Neural cell (in vitro differentiated cells): ENCODE measurements around the gene NCBP3. TPM values are rescaled to one million over a fixed set of nuclear protein-coding genes. Genes with fewer than 3 reads are reported as not detected.

ENCODE experiments used
- H2AFZ ChIP-seq: fragments of 200-600, 300-800 bp; sonication (generic), shearing (Covaris generic); 2 replicates; pipeline ENCODE4 v1.6.0; 2014; ENCODE audit warnings: low read depth, mild to moderate bottlenecking, antibody characterized with exemption, low read length, moderate library complexity
- H3F3A ChIP-seq: fragments of 200-600 bp; shearing (Covaris generic); 2 replicates; pipeline ENCODE4 v1.6.1; 2016; ENCODE audit warnings: mild to moderate bottlenecking, moderate library complexity, mixed read lengths, antibody characterized with exemption, low read length; ENCODE audit not compliant: insufficient read depth, poor library complexity, severe bottlenecking
- H3K27ac ChIP-seq: fragments of 200-600, 300-800 bp; sonication (generic), shearing (Covaris generic); 2 replicates; pipeline ENCODE4 v1.5.1; 2014; ENCODE audit warnings: mild to moderate bottlenecking, low read length, moderate library complexity
- H3K27me3 ChIP-seq: fragments of 300-800, 200-600 bp; sonication (generic), shearing (Covaris generic); 2 replicates; pipeline ENCODE4 v1.6.0; 2014; ENCODE audit warnings: mild to moderate bottlenecking, low read depth, low read length, moderate library complexity; ENCODE audit not compliant: insufficient read depth
- H3K36me3 ChIP-seq: fragments of 300-800, 200-600 bp; sonication (generic), shearing (Covaris generic); 2 replicates; pipeline ENCODE4 v1.5.1; 2014; ENCODE audit warnings: mild to moderate bottlenecking, antibody characterized with exemption, low read length, moderate library complexity; ENCODE audit not compliant: insufficient read depth
- H3K4me2 ChIP-seq: fragments of 300-800, 200-600 bp; sonication (generic), shearing (Covaris generic); 2 replicates; pipeline ENCODE4 v1.6.0; 2014; ENCODE audit warnings: mild to moderate bottlenecking, low read length
- H3K4me3 ChIP-seq: fragments of 300-800, 200-600 bp; sonication (generic), shearing (Covaris generic); 2 replicates; pipeline ENCODE4 v1.5.1; 2014; ENCODE audit warnings: mild to moderate bottlenecking, low read length, moderate library complexity
- H3K79me2 ChIP-seq: fragments of 200-600 bp; shearing (Covaris generic); replicated peaks from 2 replicates; pipeline ENCODE4 v1.6.0; 2014; ENCODE audit warnings: mild to moderate bottlenecking, low read length, moderate library complexity; ENCODE audit not compliant: insufficient read depth
- H3K9ac ChIP-seq: fragments of 300-800, 200-600 bp; sonication (generic), shearing (Covaris generic); 2 replicates; pipeline ENCODE4 v1.6.1; 2016; ENCODE audit warnings: mild to moderate bottlenecking, low read length, mixed read lengths
- H3K9me2 ChIP-seq: fragments of 200-600 bp; shearing (Covaris generic); 2 replicates; pipeline ENCODE4 v1.6.1; 2016; ENCODE audit warnings: mild to moderate bottlenecking, low read length, mixed read lengths; ENCODE audit not compliant: insufficient read depth
- H3K9me3 ChIP-seq: fragments of 200-600, 300-800 bp; sonication (generic), shearing (Covaris generic); 2 replicates; pipeline ENCODE4 v1.6.1; 2016; ENCODE audit warnings: mild to moderate bottlenecking, mixed run types, low read length, moderate library complexity, mixed read lengths
- H4K20me1 ChIP-seq: fragments of 200-600 bp; shearing (Covaris generic); 2 replicates; pipeline ENCODE4 v1.6.1; 2016; ENCODE audit warnings: mild to moderate bottlenecking, mixed run types; ENCODE audit not compliant: insufficient read depth
- EP300 ChIP-seq: fragments of 450-650 bp; conservative IDR thresholded peaks from 2 replicates; pipeline ENCODE4 v1.6.1; 2014; ENCODE audit warnings: antibody characterized with exemption, mild to moderate bottlenecking, moderate library complexity; ENCODE audit not compliant: poor library complexity, severe bottlenecking
- EZH2 ChIP-seq: fragments of 200-600, 300-800 bp; shearing (Covaris generic), sonication (generic); IDR thresholded peaks from 2 replicates; pipeline ENCODE4 v1.6.1; 2014; ENCODE audit warnings: antibody characterized with exemption, low read length, borderline replicate concordance, mild to moderate bottlenecking; ENCODE audit not compliant: insufficient read depth, poor library complexity, severe bottlenecking
- MXI1 ChIP-seq: fragments of 450-650 bp; conservative IDR thresholded peaks from 2 replicates; pipeline ENCODE4 v1.6.1; 2014; ENCODE audit warnings: antibody characterized with exemption, mild to moderate bottlenecking; ENCODE audit not compliant: poor library complexity, severe bottlenecking
- POLR2AphosphoS5 ChIP-seq: IDR thresholded peaks from 2 replicates; pipeline ENCODE4 v1.6.1; 2012
- RAD21 ChIP-seq: fragments of 450-650 bp; conservative IDR thresholded peaks from 2 replicates; pipeline ENCODE4 v1.6.1; 2014; ENCODE audit warnings: antibody characterized with exemption, mild to moderate bottlenecking, moderate library complexity
- SMC3 ChIP-seq: fragments of 450-650 bp; conservative IDR thresholded peaks from 2 replicates; pipeline ENCODE4 v1.6.1; 2014; ENCODE audit warnings: antibody characterized with exemption, mild to moderate bottlenecking, moderate library complexity; ENCODE audit not compliant: poor library complexity
- TAF1 ChIP-seq: IDR thresholded peaks from 2 replicates; pipeline ENCODE4 v1.6.1; 2012; ENCODE audit warnings: low read depth
- polyA plus RNA-seq: library from polyadenylated mRNA; depleted of rRNA; stranded (reverse); fragments of >200 nt; gene quantifications from 2 replicates; pipeline ENCODE4 v1.2.3, GENCODE V29; 2014
- TF ChIP-seq, protein P1 (sequence below): IDR thresholded peaks from 2 replicates; pipeline ENCODE4 v1.6.1; 2012; ENCODE audit warnings: borderline replicate concordance
- TF ChIP-seq, protein P2 (sequence below): fragments of 450-650 bp; IDR thresholded peaks from 2 replicates; pipeline ENCODE4 v1.5.1; 2014; ENCODE audit warnings: antibody characterized with exemption, mild to moderate bottlenecking, moderate library complexity; ENCODE audit not compliant: poor library complexity, severe bottlenecking

The NCBP3 gene
- polyA plus RNA-seq, 1 donor from 2014 or later: 132 TPM

DNA sequence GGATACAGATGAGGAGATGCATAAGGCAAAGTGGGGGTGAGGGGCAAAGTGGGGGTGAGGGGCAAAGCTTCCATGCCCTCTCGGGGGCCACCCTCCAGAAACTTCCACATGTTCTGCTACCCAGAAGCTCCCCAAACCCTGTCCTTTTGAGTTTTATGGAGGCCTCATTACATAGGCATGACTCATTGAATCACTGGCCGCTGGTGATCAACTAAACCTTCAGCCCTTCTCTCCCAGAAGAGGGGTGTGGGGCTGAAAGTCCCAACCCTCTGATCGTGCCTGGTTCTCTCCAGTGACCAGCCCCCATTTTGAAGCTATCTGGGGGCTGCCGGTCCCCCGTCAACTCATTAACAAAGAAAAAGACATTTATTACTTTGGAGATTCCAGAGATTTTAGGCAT, 72.5 kb downstream of the NCBP3 start:
- no peaks in the 10 kb centered on the region for H3K79me2 ChIP-seq
- H2AFZ ChIP-seq: no peak overlapping the region
- no peak overlapping the region for H3K4me2 ChIP-seq

DNA sequence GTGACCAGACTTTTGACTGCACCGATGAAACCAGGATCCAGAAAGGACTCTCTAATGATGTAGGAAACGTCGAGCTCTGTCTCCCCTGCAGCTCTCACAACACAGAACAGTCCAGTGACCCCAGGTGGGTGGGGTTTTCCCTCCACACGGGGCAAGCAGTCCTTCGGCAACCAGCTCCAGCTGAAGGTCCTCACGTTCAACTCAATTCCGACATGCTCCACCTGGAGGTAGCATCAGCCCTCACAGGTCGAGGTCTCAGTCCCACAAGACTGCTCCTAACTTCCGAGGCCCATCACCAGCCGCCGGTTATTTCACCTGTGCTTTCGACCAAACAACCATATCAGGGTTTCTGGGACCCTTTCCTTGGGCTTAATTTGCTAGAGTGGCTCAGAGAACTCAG, 73.3 kb downstream of the NCBP3 start:
- no peak overlapping the region for H3K9ac ChIP-seq
- H3K4me2 ChIP-seq: no peak overlapping the region
- no peaks in the 10 kb centered on the region for H3K9me3 ChIP-seq
- no peak overlapping the region for H3K4me3 ChIP-seq
- no peak overlapping the region for H3K27ac ChIP-seq
- H2AFZ ChIP-seq: no peak overlapping the region
- no peaks in the 10 kb centered on the region for H4K20me1 ChIP-seq
- H3K36me3 ChIP-seq: no peaks in the 10 kb centered on the region
- H3K79me2 ChIP-seq: no peaks in the 10 kb centered on the region
- H3F3A ChIP-seq: no peaks in the 10 kb centered on the region
- no peaks in the 10 kb centered on the region for H3K9me2 ChIP-seq
- no peaks in the 10 kb centered on the region for H3K27me3 ChIP-seq
- no peak for TF ChIP-seq POLR2AphosphoS5

More for the DNA sequence above, 72.5 kb downstream of the NCBP3 start:
- no peaks in the 10 kb centered on the region for H3K9me3 ChIP-seq
- no peaks in the 10 kb centered on the region for H3K36me3 ChIP-seq
- no peak overlapping the region for H3K27ac ChIP-seq
- no peaks in the 10 kb centered on the region for H4K20me1 ChIP-seq
- no peaks in the 10 kb centered on the region for H3K27me3 ChIP-seq
- H3K9me2 ChIP-seq: no peaks in the 10 kb centered on the region
- no peak overlapping the region for H3K4me3 ChIP-seq
- H3K9ac ChIP-seq: no peak overlapping the region
- TF ChIP-seq MXI1 (no peak), SMC3 (no peak), EP300 (no peak), POLR2AphosphoS5 (no peak), EZH2 (no peak)
- H3F3A ChIP-seq: no peaks in the 10 kb centered on the region

DNA sequence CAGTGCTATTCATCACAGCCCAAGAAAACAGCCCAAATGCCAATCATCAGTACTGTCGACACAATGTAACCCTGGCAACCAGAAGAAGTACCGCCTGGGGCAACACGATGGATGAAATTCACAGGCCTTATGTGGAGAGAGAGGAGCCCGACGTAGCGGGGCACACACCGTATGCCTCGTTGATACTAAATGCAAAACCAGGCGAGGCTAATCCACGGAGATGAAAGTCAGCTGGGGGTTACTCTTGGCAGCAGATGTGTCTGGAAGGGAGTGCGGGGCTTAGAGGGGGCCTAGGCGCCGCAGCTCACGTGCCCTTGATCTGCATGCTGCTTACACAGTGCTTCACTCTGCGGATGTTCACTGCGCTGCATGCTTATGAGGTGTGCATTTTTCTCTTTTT, 74.9 kb downstream of the NCBP3 start:
- TF ChIP-seq MXI1 (peak; percentile 8), EZH2 (no peak), EP300 (peak; percentile 35)
- Histone ChIP-seq H2AFZ (no peak overlapping the region), H3K27ac (peak overlapping the region; percentile 66), H3K36me3 (no peaks in the 10 kb centered on the region), H3K79me2 (no peaks in the 10 kb centered on the region), H3K4me2 (no peak overlapping the region), H3K27me3 (no peaks in the 10 kb centered on the region), H3K9me3 (no peaks in the 10 kb centered on the region), H3K9ac (peak overlapping the region; percentile 23), H3K4me3 (no peak overlapping the region), H3K9me2 (no peaks in the 10 kb centered on the region), H4K20me1 (no peaks in the 10 kb centered on the region), H3F3A (no peaks in the 10 kb centered on the region)

DNA sequence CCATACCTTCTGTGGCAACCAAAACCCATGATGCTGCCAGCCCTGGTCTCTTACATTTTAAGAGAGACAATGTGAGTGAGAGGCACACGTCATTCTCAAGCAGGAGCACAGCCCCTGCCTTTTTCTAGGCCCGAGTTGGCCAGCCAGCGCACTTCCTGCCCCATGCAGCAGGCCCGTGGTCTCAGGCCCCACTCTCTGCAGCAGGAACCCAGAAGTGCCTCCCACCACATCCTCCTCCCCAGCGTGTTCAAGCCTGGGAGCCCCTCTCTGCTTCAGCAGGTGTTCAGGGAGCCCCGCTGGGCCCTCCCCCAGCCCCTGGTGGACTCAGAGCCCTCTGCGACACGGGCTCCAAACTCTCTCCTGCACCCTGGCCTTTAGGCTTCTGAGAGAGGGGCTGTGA, 75.6 kb downstream of the NCBP3 start:
- Histone ChIP-seq H2AFZ (no peak overlapping the region), H3K4me3 (no peak overlapping the region), H3K9me2 (no peaks in the 10 kb centered on the region), H3K79me2 (no peaks in the 10 kb centered on the region), H3K27ac (peak overlapping the region; percentile 66), H3K27me3 (no peaks in the 10 kb centered on the region), H3K4me2 (no peak overlapping the region), H3K9me3 (no peaks in the 10 kb centered on the region), H3K36me3 (no peaks in the 10 kb centered on the region), H3F3A (no peaks in the 10 kb centered on the region), H4K20me1 (no peaks in the 10 kb centered on the region), H3K9ac (peak overlapping the region; percentile 23)
- TF ChIP-seq POLR2AphosphoS5: no peak
- TF ChIP-seq, protein P1, sequence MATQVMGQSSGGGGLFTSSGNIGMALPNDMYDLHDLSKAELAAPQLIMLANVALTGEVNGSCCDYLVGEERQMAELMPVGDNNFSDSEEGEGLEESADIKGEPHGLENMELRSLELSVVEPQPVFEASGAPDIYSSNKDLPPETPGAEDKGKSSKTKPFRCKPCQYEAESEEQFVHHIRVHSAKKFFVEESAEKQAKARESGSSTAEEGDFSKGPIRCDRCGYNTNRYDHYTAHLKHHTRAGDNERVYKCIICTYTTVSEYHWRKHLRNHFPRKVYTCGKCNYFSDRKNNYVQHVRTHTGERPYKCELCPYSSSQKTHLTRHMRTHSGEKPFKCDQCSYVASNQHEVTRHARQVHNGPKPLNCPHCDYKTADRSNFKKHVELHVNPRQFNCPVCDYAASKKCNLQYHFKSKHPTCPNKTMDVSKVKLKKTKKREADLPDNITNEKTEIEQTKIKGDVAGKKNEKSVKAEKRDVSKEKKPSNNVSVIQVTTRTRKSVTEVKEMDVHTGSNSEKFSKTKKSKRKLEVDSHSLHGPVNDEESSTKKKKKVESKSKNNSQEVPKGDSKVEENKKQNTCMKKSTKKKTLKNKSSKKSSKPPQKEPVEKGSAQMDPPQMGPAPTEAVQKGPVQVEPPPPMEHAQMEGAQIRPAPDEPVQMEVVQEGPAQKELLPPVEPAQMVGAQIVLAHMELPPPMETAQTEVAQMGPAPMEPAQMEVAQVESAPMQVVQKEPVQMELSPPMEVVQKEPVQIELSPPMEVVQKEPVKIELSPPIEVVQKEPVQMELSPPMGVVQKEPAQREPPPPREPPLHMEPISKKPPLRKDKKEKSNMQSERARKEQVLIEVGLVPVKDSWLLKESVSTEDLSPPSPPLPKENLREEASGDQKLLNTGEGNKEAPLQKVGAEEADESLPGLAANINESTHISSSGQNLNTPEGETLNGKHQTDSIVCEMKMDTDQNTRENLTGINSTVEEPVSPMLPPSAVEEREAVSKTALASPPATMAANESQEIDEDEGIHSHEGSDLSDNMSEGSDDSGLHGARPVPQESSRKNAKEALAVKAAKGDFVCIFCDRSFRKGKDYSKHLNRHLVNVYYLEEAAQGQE: no peak
- TF ChIP-seq SMC3: no peak
- no peak for TF ChIP-seq EZH2
- no peak for TF ChIP-seq EP300
- TF ChIP-seq TAF1: no peak
- no peak for TF ChIP-seq MXI1
- no peak for TF ChIP-seq RAD21
- TF ChIP-seq, protein P2, sequence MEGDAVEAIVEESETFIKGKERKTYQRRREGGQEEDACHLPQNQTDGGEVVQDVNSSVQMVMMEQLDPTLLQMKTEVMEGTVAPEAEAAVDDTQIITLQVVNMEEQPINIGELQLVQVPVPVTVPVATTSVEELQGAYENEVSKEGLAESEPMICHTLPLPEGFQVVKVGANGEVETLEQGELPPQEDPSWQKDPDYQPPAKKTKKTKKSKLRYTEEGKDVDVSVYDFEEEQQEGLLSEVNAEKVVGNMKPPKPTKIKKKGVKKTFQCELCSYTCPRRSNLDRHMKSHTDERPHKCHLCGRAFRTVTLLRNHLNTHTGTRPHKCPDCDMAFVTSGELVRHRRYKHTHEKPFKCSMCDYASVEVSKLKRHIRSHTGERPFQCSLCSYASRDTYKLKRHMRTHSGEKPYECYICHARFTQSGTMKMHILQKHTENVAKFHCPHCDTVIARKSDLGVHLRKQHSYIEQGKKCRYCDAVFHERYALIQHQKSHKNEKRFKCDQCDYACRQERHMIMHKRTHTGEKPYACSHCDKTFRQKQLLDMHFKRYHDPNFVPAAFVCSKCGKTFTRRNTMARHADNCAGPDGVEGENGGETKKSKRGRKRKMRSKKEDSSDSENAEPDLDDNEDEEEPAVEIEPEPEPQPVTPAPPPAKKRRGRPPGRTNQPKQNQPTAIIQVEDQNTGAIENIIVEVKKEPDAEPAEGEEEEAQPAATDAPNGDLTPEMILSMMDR: no peak
